ENCODE results near the gene IL34. TPM values are rescaled to one million over a fixed set of nuclear protein-coding genes. Genes with fewer than 3 reads are reported as not detected.
A peak's percentile ranks its signal among the peaks of the same experiment; 100 is the strongest.

IL34 gene
- total and polyA plus RNA-seq, 2 of the 13 experiments (the other 11 are each of a cell fraction or from before 2014, with no cell fraction given), result 1.2 to 1.3 TPM

- TF ChIP-seq ZNF761 (CRISPR knock-in tag; conservative IDR thresholded peaks at IDR 0.05) (no peak), RCOR2 (CRISPR knock-in tag; IDR thresholded peaks at IDR 0.05) (no peak), HIC2 (CRISPR knock-in tag; IDR thresholded peaks at IDR 0.05; ENCODE audit: low read depth) (no peak), PAWR (CRISPR knock-in tag; IDR thresholded peaks at IDR 0.05; ENCODE audit: borderline replicate concordance) (no peak), SNAPC2 (CRISPR knock-in tag; IDR thresholded peaks at IDR 0.05) (0 out of 2 replicates have a peak, but pooled peaks have one; percentile 46), ARNT2 (CRISPR knock-in tag; IDR thresholded peaks at IDR 0.05; ENCODE audit: low read depth) (no peak), RBM22 (optimal IDR thresholded peaks at IDR 0.05; ENCODE audit: low read length) (no peak), ZBTB43 (CRISPR knock-in tag; conservative IDR thresholded peaks at IDR 0.05) (no peak), ARNTL (CRISPR knock-in tag; IDR thresholded peaks at IDR 0.05) (peak; percentile 55; the same call in 1 of the 2 replicates), ZNF710 (CRISPR knock-in tag; IDR thresholded peaks at IDR 0.05; ENCODE audit: borderline replicate concordance) (no peak), ZNF101 (CRISPR knock-in tag; IDR thresholded peaks at IDR 0.05; ENCODE audit: borderline replicate concordance, low read depth) (no peak), TARDBP (CRISPR knock-in tag; IDR thresholded peaks at IDR 0.05) (peak; percentile 51; the same call in 1 of the 2 replicates), NCOA1 (CRISPR knock-in tag; IDR thresholded peaks at IDR 0.05) (no peak), HNRNPUL1 (IDR thresholded peaks at IDR 0.05; ENCODE audit: low read depth, low read length) (no peak), ZNF317 (CRISPR knock-in tag; IDR thresholded peaks at IDR 0.05) (no peak), HNRNPK (IDR thresholded peaks at IDR 0.05; ENCODE audit: low read depth, low read length, poor library complexity, severe bottlenecking) (no peak), BORCS8-MEF2B (CRISPR knock-in tag; IDR thresholded peaks at IDR 0.05) (peak; percentile 64; the same call in 1 of the 2 replicates), ZNF770 (CRISPR knock-in tag; IDR thresholded peaks at IDR 0.05) (no peak), ZBTB49 (CRISPR knock-in tag; IDR thresholded peaks at IDR 0.05; ENCODE audit: borderline replicate concordance) (no peak), HNRNPLL (IDR thresholded peaks at IDR 0.05; ENCODE audit: low read depth, low read length, poor library complexity, severe bottlenecking) (no peak), NKX3-1 (CRISPR knock-in tag; IDR thresholded peaks at IDR 0.05) (no peak)
Measured at GRCh38 chr16:70687102-70687511, 40.7 kb downstream of the IL34 start (continued).
